RPMI7951 (cell line): ENCODE results near the gene ENTPD5. TPM values are rescaled to one million over a fixed set of nuclear protein-coding genes. Genes with fewer than 3 reads are reported as not detected.
A peak's percentile ranks its signal among the peaks of the same experiment; 100 is the strongest.

Source experiments
- DNase-seq: peaks from one replicate; pipeline ENCODE4 v3.0.0-alpha.2; 2012; ENCODE audit warnings: low read depth
- total RNA-seq: library from RNA; depleted of rRNA; stranded (reverse); fragments of >200 nt; shearing (Covaris generic); gene quantifications from 2 replicates; pipeline ENCODE4 v1.2.3, GENCODE V29; 2014; rRNA removed

ENTPD5 gene, protein sequence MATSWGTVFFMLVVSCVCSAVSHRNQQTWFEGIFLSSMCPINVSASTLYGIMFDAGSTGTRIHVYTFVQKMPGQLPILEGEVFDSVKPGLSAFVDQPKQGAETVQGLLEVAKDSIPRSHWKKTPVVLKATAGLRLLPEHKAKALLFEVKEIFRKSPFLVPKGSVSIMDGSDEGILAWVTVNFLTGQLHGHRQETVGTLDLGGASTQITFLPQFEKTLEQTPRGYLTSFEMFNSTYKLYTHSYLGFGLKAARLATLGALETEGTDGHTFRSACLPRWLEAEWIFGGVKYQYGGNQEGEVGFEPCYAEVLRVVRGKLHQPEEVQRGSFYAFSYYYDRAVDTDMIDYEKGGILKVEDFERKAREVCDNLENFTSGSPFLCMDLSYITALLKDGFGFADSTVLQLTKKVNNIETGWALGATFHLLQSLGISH
- total RNA-seq, result 6.4 and 6.5 TPM in 2 replicates

GRCh38 chr14:74018586-74019407, at the start of gene ENTPD5, which contains the start of gene BBOF1:
TSS of gene ENTPD5 (minus strand) at chr14:74019288. CDS start at chr14:73988102, 31,186 bp downstream.
TSS of gene BBOF1 (plus strand) at chr14:74019349. CDS start at chr14:74019479, 130 bp downstream.
- peak; percentile 84 for DNase-seq

DNA sequence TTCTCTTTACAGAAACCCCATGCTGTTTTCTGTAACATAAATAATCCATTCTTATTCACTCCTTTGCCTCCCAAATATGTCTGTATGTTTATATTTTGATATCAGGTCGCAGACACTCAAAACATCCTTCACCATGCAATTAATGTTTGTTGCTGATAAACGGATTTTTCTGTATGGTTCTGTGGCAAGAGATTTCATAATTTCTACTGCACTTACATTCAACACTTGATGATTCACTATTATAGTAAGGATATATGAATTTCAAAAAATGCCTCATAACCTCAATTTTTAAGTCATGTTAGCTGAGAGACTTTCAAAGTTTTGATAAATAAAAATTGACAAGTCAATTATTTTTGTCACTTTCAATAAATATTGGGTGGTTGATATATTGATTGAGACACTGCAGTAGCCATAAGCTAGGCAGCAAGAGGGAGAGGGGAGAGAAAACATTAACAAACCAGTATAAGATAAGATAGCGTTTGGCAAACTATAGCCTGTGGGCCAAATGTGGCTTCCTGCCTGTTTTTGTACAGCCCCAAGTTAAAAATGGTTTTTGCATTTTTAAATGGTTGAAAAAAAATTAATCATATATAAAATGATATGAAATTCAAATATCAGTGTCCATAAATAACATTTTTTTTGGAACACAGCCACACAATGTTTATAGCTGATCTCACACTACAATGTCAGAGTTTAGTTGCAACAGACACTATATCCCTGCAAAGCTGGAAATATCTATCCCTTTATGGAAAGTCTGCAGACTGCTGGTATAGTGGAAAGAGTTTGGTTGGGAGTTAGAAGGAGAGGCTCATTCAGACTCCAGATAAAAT, 46.9 kb upstream of the ENTPD5 start:
- no peak for DNase-seq

- DNase-seq, result no peak
Measured at GRCh38 chr14:74064883-74065282, 45.8 kb upstream of the ENTPD5 start.

DNA sequence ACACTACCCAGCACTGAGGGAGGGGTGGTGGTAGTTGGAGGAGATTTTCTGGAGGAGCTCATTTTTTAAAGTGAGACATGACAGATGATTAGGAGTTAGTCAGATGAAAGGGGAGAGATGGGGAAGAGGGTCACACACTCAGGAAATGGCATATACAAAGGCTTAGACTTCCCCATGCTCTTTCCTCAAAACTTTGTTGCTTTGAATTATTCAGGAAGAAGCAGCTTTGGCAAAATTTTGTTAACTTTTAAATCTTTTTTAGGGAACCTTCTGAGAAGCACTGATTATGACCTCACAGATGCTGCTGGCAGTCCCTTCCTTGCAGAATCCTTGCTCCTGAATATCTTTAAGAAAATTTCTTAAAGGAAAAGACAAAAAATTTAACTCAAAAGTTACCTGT, 45.3 kb upstream of the ENTPD5 start:
- DNase-seq, result no peak

DNA sequence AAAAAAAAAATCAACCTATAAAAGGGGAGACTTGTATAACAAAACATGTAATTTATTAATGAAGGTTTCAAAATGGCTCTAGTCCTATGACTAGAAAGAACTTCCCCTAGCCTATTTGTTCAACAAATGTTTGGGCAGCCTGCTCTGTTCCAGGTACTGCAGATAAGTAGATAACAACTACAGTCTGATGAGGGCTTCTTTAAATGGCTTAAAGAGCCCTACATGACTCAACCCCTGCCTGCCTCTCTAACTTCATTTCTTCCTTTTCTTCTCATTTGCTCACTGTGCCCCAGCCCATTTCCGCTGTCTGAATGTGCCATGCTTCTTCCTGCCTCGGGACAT, 43.7 kb upstream of the ENTPD5 start:
- DNase-seq, result peak; percentile 12

DNA sequence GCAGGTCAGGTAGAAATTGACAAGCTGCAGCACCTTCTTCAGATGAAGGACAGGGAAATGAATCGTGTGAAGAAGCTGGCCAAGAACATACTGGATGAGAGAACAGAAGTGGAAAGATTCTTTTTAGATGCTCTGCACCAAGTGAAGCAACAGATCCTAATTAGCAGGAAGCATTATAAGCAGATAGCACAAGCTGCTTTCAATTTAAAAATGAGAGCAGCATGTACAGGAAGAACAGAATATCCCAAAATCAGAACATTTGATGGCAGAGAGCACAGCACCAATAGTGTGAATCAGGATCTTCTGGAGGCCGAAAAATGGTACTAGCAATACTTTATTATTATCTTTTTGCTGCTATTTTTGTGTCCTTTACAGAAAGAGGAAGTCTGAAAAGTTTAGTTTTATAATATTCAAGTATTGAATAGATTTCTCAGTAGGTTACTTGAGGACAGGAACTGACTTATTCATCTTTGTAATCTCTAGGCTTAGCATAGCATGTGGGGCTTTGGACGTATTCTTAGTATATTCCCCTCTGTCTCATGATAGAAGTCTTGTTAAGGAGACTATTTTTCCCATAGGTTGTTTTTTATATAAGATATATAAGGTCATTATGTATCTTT, 30.9 kb upstream of the ENTPD5 start:
- no peak for DNase-seq

DNA sequence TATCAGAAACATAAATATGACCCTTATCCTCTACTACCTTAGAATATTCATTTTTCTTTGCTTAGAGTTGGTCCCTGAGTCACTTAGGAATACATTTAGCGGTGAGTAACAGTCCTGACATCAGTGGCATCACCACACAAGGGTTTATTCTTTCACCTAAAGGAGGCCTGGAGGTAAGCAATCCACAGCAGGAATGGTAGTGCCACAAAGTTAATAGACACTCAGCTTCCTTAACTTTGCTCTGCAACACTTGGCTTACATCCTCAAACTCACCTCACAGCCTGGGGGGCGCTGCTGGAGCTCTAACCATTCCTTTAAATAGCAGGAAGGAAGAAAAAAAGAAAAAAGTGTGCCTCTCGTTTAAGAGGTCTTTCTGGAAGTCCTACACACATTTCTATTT, 29.2 kb upstream of the ENTPD5 start:
- no peak for DNase-seq

- no peak for DNase-seq
Measured at GRCh38 chr14:74045522-74045921, 26.4 kb upstream of the ENTPD5 start.

- DNase-seq, result no peak
Measured at GRCh38 chr14:74042296-74042695, 23.2 kb upstream of the ENTPD5 start.

GRCh38 chr14:74038020-74038859, 19.2 kb upstream of the ENTPD5 start:
- peak; percentile 61 for DNase-seq

- DNase-seq, result peak; percentile 23
Measured at GRCh38 chr14:74035556-74035955, 16.5 kb upstream of the ENTPD5 start.

DNA sequence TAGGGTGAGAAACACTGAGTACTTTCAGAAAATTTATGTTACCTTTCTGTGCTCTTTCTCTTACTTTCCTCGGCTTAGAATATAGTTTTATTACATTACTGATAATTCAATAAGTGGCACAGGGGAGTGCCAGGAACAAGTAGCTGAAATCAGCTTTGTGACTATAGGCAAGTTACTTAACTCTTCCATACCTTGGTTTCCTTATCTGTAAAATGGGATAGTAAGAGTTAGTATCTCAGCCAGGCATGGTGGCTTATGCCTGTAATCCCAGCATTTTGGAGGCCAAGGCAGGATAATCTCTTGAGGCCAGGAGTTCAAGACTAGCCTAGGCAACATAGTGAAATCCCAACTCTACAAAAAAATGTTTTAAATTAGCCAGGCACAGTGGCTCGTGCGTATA, 15.5 kb upstream of the ENTPD5 start:
- no peak for DNase-seq

- DNase-seq, result no peak
Measured at GRCh38 chr14:74029136-74029535, 10.0 kb upstream of the ENTPD5 start.

DNA sequence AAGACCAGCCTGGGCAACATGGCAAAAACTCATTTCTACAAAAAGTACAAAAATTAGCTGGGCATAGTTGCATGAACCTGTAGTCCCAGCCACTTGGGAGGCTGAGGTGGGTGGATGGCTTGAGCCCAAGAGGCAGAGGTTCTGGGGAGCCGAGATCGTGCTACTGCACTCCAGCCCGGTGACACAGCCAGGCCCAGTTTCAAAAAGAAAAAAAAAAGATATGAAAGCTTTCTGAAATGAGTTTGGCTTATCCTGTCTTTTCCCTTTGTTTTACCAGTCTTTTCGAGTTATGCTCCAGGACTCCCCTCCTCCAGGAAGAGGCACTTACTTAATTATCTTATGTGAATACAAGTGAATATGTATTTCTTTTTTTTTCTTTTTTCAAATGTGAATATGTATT, 3.3 kb upstream of the ENTPD5 start:
- DNase-seq, result no peak

DNA sequence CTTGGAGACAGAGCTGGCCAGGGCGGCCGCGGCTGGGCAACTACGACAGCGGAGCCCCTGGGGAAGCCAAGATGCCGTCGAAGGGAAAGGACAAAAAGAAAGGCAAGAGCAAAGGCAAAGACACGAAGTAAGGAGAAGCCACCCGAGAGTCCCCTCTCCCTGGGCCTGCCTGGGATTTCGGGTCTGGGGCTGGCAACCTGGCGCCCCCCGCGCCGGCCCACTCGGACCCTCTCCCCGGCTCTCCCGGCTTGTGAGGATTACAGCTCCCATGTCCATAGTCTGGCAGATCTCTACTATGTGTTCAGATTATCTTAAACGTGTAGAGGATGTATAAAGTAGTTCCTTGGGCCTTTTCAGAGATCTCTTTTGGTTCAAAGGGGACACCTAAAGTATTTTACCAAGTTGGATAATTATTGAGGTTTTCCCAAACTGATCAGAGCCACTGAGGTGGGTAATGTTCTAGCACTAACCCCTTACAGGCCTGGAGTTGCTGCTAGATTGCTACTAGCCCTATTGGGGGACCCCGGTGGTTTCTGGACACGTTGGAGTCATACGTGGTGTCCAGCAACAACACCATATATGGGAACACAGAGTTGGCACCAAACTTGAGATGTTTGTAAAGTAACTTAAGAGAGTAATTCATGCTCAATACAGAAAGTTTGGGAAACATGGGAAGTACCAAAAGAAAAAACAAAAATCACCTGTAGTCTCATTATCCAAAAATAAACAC, 485 bp upstream of the ENTPD5 start:
- peak; percentile 64 for DNase-seq

GRCh38 chr14:74018174-74018585, 908 bp downstream of the ENTPD5 start:
- DNase-seq, result peak; percentile 62

DNA sequence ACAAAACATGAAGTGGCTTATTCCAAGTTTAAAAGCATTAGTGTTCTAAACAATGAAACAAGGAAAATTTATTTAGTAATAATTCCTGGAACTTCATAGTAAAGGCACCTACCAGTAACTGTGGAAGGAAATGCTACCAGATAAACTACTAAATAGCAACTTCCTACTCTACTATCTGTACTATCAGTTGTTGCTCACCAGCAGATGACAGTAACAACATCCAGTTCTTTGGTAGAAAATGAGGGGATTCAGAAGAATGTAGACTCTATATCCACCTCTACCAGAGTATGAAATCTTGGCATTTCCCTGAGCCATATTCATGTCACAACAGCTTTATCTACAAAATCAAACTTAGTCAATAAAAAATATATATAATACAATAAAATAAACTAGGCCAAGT, 3.1 kb downstream of the ENTPD5 start:
- no peak for DNase-seq

DNA sequence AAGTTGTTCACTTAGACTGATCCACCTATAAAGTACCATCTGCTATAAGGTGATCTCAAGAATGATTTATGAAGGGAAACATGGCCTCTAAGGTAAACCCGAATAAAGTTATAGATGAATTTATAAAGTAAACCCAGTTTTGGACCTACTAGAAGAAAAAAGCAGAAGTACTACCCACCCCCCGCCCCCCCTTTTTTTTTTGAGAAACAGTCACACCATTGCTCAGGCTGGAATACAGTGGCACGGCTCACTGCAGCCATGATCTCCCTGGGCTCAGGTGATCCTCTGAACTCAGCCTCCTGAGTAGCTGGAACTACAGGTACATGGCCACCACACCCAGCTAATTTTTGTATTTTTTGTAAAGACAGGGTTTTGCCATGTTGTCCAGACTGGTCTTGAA, 3.9 kb downstream of the ENTPD5 start:
- DNase-seq, result no peak

DNA sequence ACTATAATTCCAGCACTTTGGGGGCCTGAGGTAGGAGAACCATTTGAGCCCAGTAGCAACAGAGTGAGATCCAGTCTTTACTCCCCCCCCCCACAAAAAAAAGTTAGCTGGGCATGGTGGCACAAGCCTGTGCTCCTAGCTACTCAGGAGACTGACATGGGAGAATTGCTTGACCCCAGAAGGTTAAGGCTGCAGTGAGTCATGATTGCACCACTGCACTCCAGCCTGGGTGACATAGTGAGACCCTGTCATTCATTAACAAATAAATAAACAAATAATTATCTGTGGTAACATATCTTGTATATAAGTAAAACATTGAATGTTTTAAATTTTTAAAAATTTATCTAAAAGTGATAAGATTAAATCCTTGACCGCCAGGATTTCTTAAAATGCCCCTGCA, 4.8 kb downstream of the ENTPD5 start:
- no peak for DNase-seq
